GM23338 (cell line): ENCODE measurements around the gene FGFBP1. TPM values are rescaled to one million over a fixed set of nuclear protein-coding genes. Genes with fewer than 3 reads are reported as not detected.

Experiments used
- ATAC-seq: fragments of 200-7000 bp; cut with Tn5 transposase; 3 replicates; pipeline ENCODE4 v1.9.1; 2020
- DNase-seq: peaks from one replicate; pipeline ENCODE4 v3.0.0-alpha.2; 2015; ENCODE audit warnings: low spot score
- H2AFZ ChIP-seq: fragments of 200-600 bp; sonication (generic); 2 replicates; pipeline ENCODE4 v1.8.0; 2016; ENCODE audit warnings: antibody characterized with exemption, mild to moderate bottlenecking, moderate library complexity
- H3F3A ChIP-seq: fragments of 200-600 bp; sonication (generic); replicated peaks from 2 replicates; pipeline ENCODE4 v1.8.0; 2017; ENCODE audit warnings: antibody characterized with exemption, mixed run types, low read depth
- H3K27ac ChIP-seq: fragments of 200-600 bp; sonication (generic); 2 replicates; pipeline ENCODE4 v1.6.1; 2016; ENCODE audit warnings: low read depth
- H3K27me3 ChIP-seq: fragments of 200-600 bp; sonication (generic); 2 replicates; pipeline ENCODE4 v1.8.0; 2016; ENCODE audit warnings: mild to moderate bottlenecking, mixed run types, moderate library complexity; ENCODE audit not compliant: insufficient read depth
- H3K36me3 ChIP-seq: fragments of 200-600 bp; sonication (generic); 2 replicates; pipeline ENCODE4 v1.8.0; 2016; ENCODE audit warnings: mild to moderate bottlenecking; ENCODE audit not compliant: insufficient read depth
- H3K4me1 ChIP-seq: fragments of 200-600 bp; sonication (generic); 2 replicates; pipeline ENCODE4 v1.8.0; 2016; ENCODE audit warnings: mild to moderate bottlenecking, moderate library complexity; ENCODE audit not compliant: insufficient read depth
- H3K4me2 ChIP-seq: fragments of 200-600 bp; sonication (generic); 2 replicates; pipeline ENCODE4 v1.7.1; 2017; ENCODE audit warnings: mixed run types
- H3K4me3 ChIP-seq: fragments of 200-600 bp; sonication (generic); 2 replicates; pipeline ENCODE4 v1.6.1; 2016; ENCODE audit warnings: mixed run types
- H3K79me2 ChIP-seq: fragments of 200-600 bp; sonication (generic); replicated peaks from 2 replicates; pipeline ENCODE4 v1.8.0; 2017; ENCODE audit warnings: mild to moderate bottlenecking; ENCODE audit not compliant: insufficient read depth
- H3K9me2 ChIP-seq: fragments of 200-600 bp; sonication (generic); 2 replicates; pipeline ENCODE4 v1.8.0; 2017; ENCODE audit not compliant: insufficient read depth
- H4K20me1 ChIP-seq: fragments of 200-600 bp; sonication (generic); replicated peaks from 2 replicates; pipeline ENCODE4 v1.8.0; 2017; ENCODE audit warnings: mild to moderate bottlenecking; ENCODE audit not compliant: insufficient read depth
- H3K27ac Mint-ChIP-seq: 2 replicates; pipeline ENCODE4 v1.8.0; 2020; ENCODE audit warnings: inconsistent platforms, mild to moderate bottlenecking, moderate library complexity, mixed read lengths
- H3K27me3 Mint-ChIP-seq: 3 replicates; pipeline ENCODE4 v1.8.0; 2022; ENCODE audit warnings: low read depth, mild to moderate bottlenecking, moderate library complexity, mixed read lengths, inconsistent platforms; ENCODE audit not compliant: insufficient read depth, poor library complexity
- H3K36me3 Mint-ChIP-seq: 3 replicates; pipeline ENCODE4 v1.8.0; 2021; ENCODE audit warnings: low read depth, mild to moderate bottlenecking, inconsistent platforms, moderate library complexity, mixed read lengths
- H3K4me1 Mint-ChIP-seq: 3 replicates; pipeline ENCODE4 v1.8.0; 2020; ENCODE audit warnings: mild to moderate bottlenecking, inconsistent platforms, mixed read lengths
- H3K4me3 Mint-ChIP-seq: 3 replicates; pipeline ENCODE4 v1.8.0; 2021; ENCODE audit warnings: moderate library complexity, mild to moderate bottlenecking, inconsistent platforms, mixed read lengths
- H3K9me3 Mint-ChIP-seq: 3 replicates; pipeline ENCODE4 v1.8.0; 2020; ENCODE audit warnings: moderate library complexity, mild to moderate bottlenecking, inconsistent platforms, mixed read lengths
- ETS1 ChIP-seq: IDR thresholded peaks from 2 replicates; pipeline ENCODE4 v1.6.1; 2016; ENCODE audit warnings: antibody characterized with exemption
- EZH2 ChIP-seq: fragments of 200-600 bp; sonication (generic); IDR thresholded peaks from one replicate; pipeline ENCODE4 v1.8.0; 2017; ENCODE audit warnings: antibody characterized with exemption, mild to moderate bottlenecking, low read depth; ENCODE audit not compliant: unreplicated experiment
- NANOG ChIP-seq: IDR thresholded peaks from 2 replicates; pipeline ENCODE4 v1.6.1; 2016; ENCODE audit warnings: antibody characterized with exemption, borderline replicate concordance
- ZNF331 ChIP-seq: fragments of 250-450 bp; sonication (Bioruptor Pico); IDR thresholded peaks from 2 replicates; pipeline ENCODE4 v1.5.0; 2020; ENCODE audit warnings: low read depth, mild to moderate bottlenecking, moderate library complexity
- ZNF462 ChIP-seq: fragments of 250-450 bp; sonication (Bioruptor Pico); IDR thresholded peaks from 2 replicates; pipeline ENCODE4 v1.5.0; 2020; ENCODE audit warnings: mild to moderate bottlenecking, moderate library complexity
- polyA plus RNA-seq: library from polyadenylated mRNA; unstranded; fragments of >200 nt; fragmentation: Nextera tagmentation; extraction: Ambion mirVana; gene quantifications from 2 replicates; pipeline ENCODE4 v1.2.1, GENCODE V29; 2016
- total RNA-seq: library from RNA; depleted of rRNA; stranded (reverse); fragments of >200 nt; shearing (Covaris generic); gene quantifications from 2 replicates; pipeline ENCODE4 v1.2.3, GENCODE V29; 2014

FGFBP1 gene
- total and polyA plus RNA-seq, 2 experiments from 2014 or later = 0.15 TPM; not detected in 1

GRCh38 chr4:15988222-15988621 lies 49.7 kb upstream of the FGFBP1 start:
- DNase-seq = no peak
- no peaks in the 10 kb centered on the region for H3K4me1 Mint-ChIP-seq

GRCh38 chr4:15986907-15987306 lies 48.4 kb upstream of the FGFBP1 start:
- Mint-ChIP-seq H3K36me3 (peaks cover 97% of the 10 kb centered on the region), H3K27ac (no peak overlapping the region), H3K27me3 (peaks cover 6% of the 10 kb centered on the region), H3K4me3 (no peak overlapping the region), H3K9me3 (0 out of 3 replicates have a peak, but pooled peaks cover 6% of the 10 kb centered on the region), H3K4me1 (no peaks in the 10 kb centered on the region)
- Histone ChIP-seq H3K36me3 (peaks cover 72% of the 10 kb centered on the region), H3K27me3 (no peaks in the 10 kb centered on the region), H4K20me1 (no peaks in the 10 kb centered on the region), H3K4me2 (no peak overlapping the region), H3K4me3 (no peak overlapping the region), H3K4me1 (no peaks in the 10 kb centered on the region), H2AFZ (no peak overlapping the region), H3K27ac (no peak overlapping the region), H3K79me2 (no peaks in the 10 kb centered on the region), H3K9me2 (no peaks in the 10 kb centered on the region), H3F3A (no peaks in the 10 kb centered on the region)
- ATAC-seq (no peak), DNase-seq (no peak)
- TF ChIP-seq ZNF462 (CRISPR knock-in tag) = no peak
- no peak for TF ChIP-seq NANOG
- TF ChIP-seq ETS1 = no peak
- no peak for TF ChIP-seq ZNF331 (CRISPR knock-in tag)
- no peak for TF ChIP-seq EZH2

More at GRCh38 chr4:15988222-15988621, 49.7 kb upstream of the FGFBP1 start:
- no peak for TF ChIP-seq ETS1
- Histone ChIP-seq H3F3A (no peaks in the 10 kb centered on the region), H3K27ac (no peak overlapping the region), H3K79me2 (no peaks in the 10 kb centered on the region), H4K20me1 (no peaks in the 10 kb centered on the region), H3K4me2 (no peak overlapping the region), H3K27me3 (no peaks in the 10 kb centered on the region), H2AFZ (no peak overlapping the region), H3K9me2 (no peaks in the 10 kb centered on the region), H3K36me3 (peaks cover 62% of the 10 kb centered on the region), H3K4me3 (no peak overlapping the region), H3K4me1 (no peaks in the 10 kb centered on the region)
- 0 out of 3 replicates have a peak, but pooled peaks cover 6% of the 10 kb centered on the region for H3K9me3 Mint-ChIP-seq
- no peak for ATAC-seq
- H3K36me3 Mint-ChIP-seq = peaks cover 94% of the 10 kb centered on the region
- H3K27ac Mint-ChIP-seq = no peak overlapping the region
- no peak overlapping the region for H3K4me3 Mint-ChIP-seq
- H3K27me3 Mint-ChIP-seq = peaks cover 7% of the 10 kb centered on the region
